HG03565 (cell line): ENCODE results near the gene GALR2.

Experiments used
- ATAC-seq: cut with Tn5 transposase; IDR thresholded peaks from one replicate; pipeline ENCODE4 v1.9.1; 2021; ENCODE audit warnings: mild to moderate bottlenecking, moderate library complexity; ENCODE audit not compliant: unreplicated experiment

GALR2 gene

GRCh38 chr17:76092526-76093413 is 18.2 kb downstream of the GALR2 start:
- ATAC-seq, result no peak

- no peak for ATAC-seq
These were observed 19.5 kb downstream of the GALR2 start for GRCh38 chr17:76094046-76094445.

- no peak for ATAC-seq
These were observed 21.4 kb downstream of the GALR2 start for GRCh38 chr17:76095943-76096342.

GRCh38 chr17:76097716-76098295 is 23.2 kb downstream of the GALR2 start:
- no peak for ATAC-seq

- no peak for ATAC-seq
These were observed 28.3 kb downstream of the GALR2 start for GRCh38 chr17:76102944-76103273.

- peak; percentile 75 for ATAC-seq
These were observed 28.9 kb downstream of the GALR2 start, which contains the start of gene EXOC7 for GRCh38 chr17:76103274-76104139. Gene EXOC7 (minus strand): TSS chr17:76103787. CDS start chr17:76103692, 95 bp downstream.

GRCh38 chr17:76104140-76104895 is 29.7 kb downstream of the GALR2 start:
- no peak for ATAC-seq

GRCh38 chr17:76104896-76105231 is 30.3 kb downstream of the GALR2 start:
- ATAC-seq, result no peak

GRCh38 chr17:76106703-76107102 is 32.1 kb downstream of the GALR2 start:
- ATAC-seq, result no peak

- ATAC-seq, result no peak
These were observed 32.9 kb downstream of the GALR2 start for GRCh38 chr17:76107509-76107908.

GRCh38 chr17:76111956-76112355 is 37.4 kb downstream of the GALR2 start:
- ATAC-seq, result no peak

GRCh38 chr17:76115138-76115754 is 40.7 kb downstream of the GALR2 start:
- ATAC-seq, result no peak

- ATAC-seq, result no peak
These were observed 45.1 kb downstream of the GALR2 start for GRCh38 chr17:76119409-76120371.

- no peak for ATAC-seq
These were observed 46.1 kb downstream of the GALR2 start for GRCh38 chr17:76120658-76121008.

- ATAC-seq, result no peak
These were observed 47.4 kb downstream of the GALR2 start for GRCh38 chr17:76121932-76122430.

- no peak for ATAC-seq
These were observed 48.0 kb downstream of the GALR2 start for GRCh38 chr17:76122431-76123190.

GRCh38 chr17:76123191-76123499 is 48.6 kb downstream of the GALR2 start:
- no peak for ATAC-seq

GRCh38 chr17:76123749-76124581 is 49.4 kb downstream of the GALR2 start:
- no peak for ATAC-seq
